ENCODE data around the gene CSTPP1. TPM values are rescaled to one million over a fixed set of nuclear protein-coding genes. Genes with fewer than 3 reads are reported as not detected.
"Not testable (repeated sequence)": the region's sequence is repeated elsewhere in the genome, so short reads cannot be mapped to it uniquely, and the experiment has no call there.

Gene CSTPP1
- total and polyA plus RNA-seq, 4 donors: 12.5 to 26.0 (median 20.9) TPM

GRCh38 chr11:47201015-47201414 is 264.5 kb downstream of the CSTPP1 start:
- no peak overlapping the region for H3K4me3 ChIP-seq (ENCODE audit: low read length in 2 of 2)
- intact Hi-C loops (cut with DNase I): no loop called here
- no peak for ATAC-seq (ENCODE audit: low FRiP score)
- DNase-seq: no peak
- H3K36me3 ChIP-seq (ENCODE audit: control insufficient read depth in 1 of 2, insufficient read depth in 2 of 2, low read length in 1 of 2): no peaks in the 10 kb centered on the region
- H3K4me1 ChIP-seq (ENCODE audit: control insufficient read depth in 1 of 2, insufficient read depth in 2 of 2, low read length in 2 of 2): no peaks in the 10 kb centered on the region
- H3K27me3 ChIP-seq (ENCODE audit: control insufficient read depth in 1 of 2, insufficient read depth in 2 of 2, low read length in 1 of 2): no peaks in the 10 kb centered on the region
- no peaks in the 10 kb centered on the region for H3K9me3 ChIP-seq (ENCODE audit: control insufficient read depth, low read length)
- no peak overlapping the region for H3K27ac ChIP-seq (ENCODE audit: low read depth in 1 of 2, low read length in 2 of 2)
- WGBS, 2 donors: 84 to 92% methylated on average over 4 of the region's 4 CpGs

GRCh38 chr11:47202576-47202975 is 266.0 kb downstream of the CSTPP1 start:
- no peak overlapping the region for H3K27ac ChIP-seq (ENCODE audit: low read depth in 1 of 2, low read length in 2 of 2)
- no peak overlapping the region for H3K4me3 ChIP-seq (ENCODE audit: low read length in 2 of 2)
- WGBS, 2 donors: 69 to 81% methylated on average over 5 of the region's 5 CpGs
- ATAC-seq (ENCODE audit: low FRiP score): no peak
- no peaks in the 10 kb centered on the region for H3K27me3 ChIP-seq (ENCODE audit: control insufficient read depth in 1 of 2, insufficient read depth in 2 of 2, low read length in 1 of 2)
- intact Hi-C loops (cut with DNase I): no loop called here
- no peaks in the 10 kb centered on the region for H3K9me3 ChIP-seq (ENCODE audit: control insufficient read depth, low read length)
- H3K4me1 ChIP-seq (ENCODE audit: control insufficient read depth in 1 of 2, insufficient read depth in 2 of 2, low read length in 2 of 2): no peaks in the 10 kb centered on the region
- no peaks in the 10 kb centered on the region for H3K36me3 ChIP-seq (ENCODE audit: control insufficient read depth in 1 of 2, insufficient read depth in 2 of 2, low read length in 1 of 2)
- no peak for DNase-seq

- intact Hi-C loops (cut with DNase I): no loop called here
- 48 to 50% methylated on average over 2 of the region's 2 CpGs for WGBS, 2 donors
- ATAC-seq (ENCODE audit: low FRiP score) (no peak), DNase-seq (no peak)
- H3K27ac ChIP-seq (ENCODE audit: low read depth in 1 of 2, low read length in 2 of 2): no peak overlapping the region
- H3K4me1 ChIP-seq (ENCODE audit: control insufficient read depth in 1 of 2, insufficient read depth in 2 of 2, low read length in 2 of 2): no peaks in the 10 kb centered on the region
- H3K27me3 ChIP-seq (ENCODE audit: control insufficient read depth in 1 of 2, insufficient read depth in 2 of 2, low read length in 1 of 2): no peaks in the 10 kb centered on the region
- no peaks in the 10 kb centered on the region for H3K9me3 ChIP-seq (ENCODE audit: control insufficient read depth, low read length)
- H3K36me3 ChIP-seq (ENCODE audit: control insufficient read depth in 1 of 2, insufficient read depth in 2 of 2, low read length in 1 of 2): no peaks in the 10 kb centered on the region
- no peak overlapping the region for H3K4me3 ChIP-seq (ENCODE audit: low read length in 2 of 2)
Measured at GRCh38 chr11:47204637-47204989, 268.1 kb downstream of the CSTPP1 start.

- H3K27me3 ChIP-seq (ENCODE audit: control insufficient read depth in 1 of 2, insufficient read depth in 2 of 2, low read length in 1 of 2); H3K27ac ChIP-seq (ENCODE audit: low read depth in 1 of 2, low read length in 2 of 2); ATAC-seq (ENCODE audit: low FRiP score); DNase-seq; H3K4me1 ChIP-seq (ENCODE audit: control insufficient read depth in 1 of 2, insufficient read depth in 2 of 2, low read length in 2 of 2); H3K4me3 ChIP-seq (ENCODE audit: low read length in 2 of 2); intact Hi-C loops (cut with DNase I); H3K9me3 ChIP-seq (ENCODE audit: control insufficient read depth, low read length); H3K36me3 ChIP-seq (ENCODE audit: control insufficient read depth in 1 of 2, insufficient read depth in 2 of 2, low read length in 1 of 2): not testable (repeated sequence)
- 91 to 94% methylated on average over 4 to 5 of the region's 5 CpGs for WGBS, 2 donors
Measured at GRCh38 chr11:47206577-47206976, 270.0 kb downstream of the CSTPP1 start.

GRCh38 chr11:47207459-47207858 is 270.9 kb downstream of the CSTPP1 start:
- DNase-seq: no peak
- no peak overlapping the region for H3K27ac ChIP-seq (ENCODE audit: low read depth in 1 of 2, low read length in 2 of 2)
- intact Hi-C loops (cut with DNase I): no loop called here
- H3K4me3 ChIP-seq (ENCODE audit: low read length in 2 of 2): no peak overlapping the region
- H3K27me3 ChIP-seq (ENCODE audit: control insufficient read depth in 1 of 2, insufficient read depth in 2 of 2, low read length in 1 of 2): no peaks in the 10 kb centered on the region
- no peaks in the 10 kb centered on the region for H3K4me1 ChIP-seq (ENCODE audit: control insufficient read depth in 1 of 2, insufficient read depth in 2 of 2, low read length in 2 of 2)
- 87 to 93% methylated on average over 6 of the region's 6 CpGs for WGBS, 2 donors
- H3K36me3 ChIP-seq (ENCODE audit: control insufficient read depth in 1 of 2, insufficient read depth in 2 of 2, low read length in 1 of 2): no peaks in the 10 kb centered on the region
- no peaks in the 10 kb centered on the region for H3K9me3 ChIP-seq (ENCODE audit: control insufficient read depth, low read length)
- ATAC-seq (ENCODE audit: low FRiP score): no peak

- H3K4me3 ChIP-seq (ENCODE audit: low read length in 2 of 2); ATAC-seq (ENCODE audit: low FRiP score); DNase-seq; H3K9me3 ChIP-seq (ENCODE audit: control insufficient read depth, low read length); H3K4me1 ChIP-seq (ENCODE audit: control insufficient read depth in 1 of 2, insufficient read depth in 2 of 2, low read length in 2 of 2); intact Hi-C loops (cut with DNase I); H3K27me3 ChIP-seq (ENCODE audit: control insufficient read depth in 1 of 2, insufficient read depth in 2 of 2, low read length in 1 of 2); H3K27ac ChIP-seq (ENCODE audit: low read depth in 1 of 2, low read length in 2 of 2); H3K36me3 ChIP-seq (ENCODE audit: control insufficient read depth in 1 of 2, insufficient read depth in 2 of 2, low read length in 1 of 2): not testable (repeated sequence)
- 94% methylated on average over 13 of the region's 13 CpGs for WGBS, 2 donors
Measured at GRCh38 chr11:47208008-47208552, 271.5 kb downstream of the CSTPP1 start.

- H3K4me1 ChIP-seq (ENCODE audit: control insufficient read depth in 1 of 2, insufficient read depth in 2 of 2, low read length in 2 of 2): no peaks in the 10 kb centered on the region
- DNase-seq (no peak), ATAC-seq (ENCODE audit: low FRiP score) (no peak)
- H3K36me3 ChIP-seq (ENCODE audit: control insufficient read depth in 1 of 2, insufficient read depth in 2 of 2, low read length in 1 of 2): no peaks in the 10 kb centered on the region
- no peaks in the 10 kb centered on the region for H3K27me3 ChIP-seq (ENCODE audit: control insufficient read depth in 1 of 2, insufficient read depth in 2 of 2, low read length in 1 of 2)
- no peaks in the 10 kb centered on the region for H3K9me3 ChIP-seq (ENCODE audit: control insufficient read depth, low read length)
- H3K27ac ChIP-seq (ENCODE audit: low read depth in 1 of 2, low read length in 2 of 2): no peak overlapping the region
- WGBS, 2 donors: 90 to 94% methylated on average over 5 of the region's 5 CpGs
- intact Hi-C loops (cut with DNase I): no loop called here
- no peak overlapping the region for H3K4me3 ChIP-seq (ENCODE audit: low read length in 2 of 2)
Measured at GRCh38 chr11:47208628-47209027, 272.1 kb downstream of the CSTPP1 start.

Small RNAs within 50 kb of the gene (microRNA-seq; reads per million reads assigned to microRNA genes)
- gene MIR6745: 0 to 0.60 reads per million in 2 donors

Other genes with a start within 250 kb of the CSTPP1 start
- gene ARHGAP1, start 236.1 kb upstream of the CSTPP1 start, total RNA-seq: 100 to 1,000 TPM; 173 to 185 TPM
- 10 to 100 TPM; 27.8 to 74.1 TPM for gene ARHGAP1, start 236.1 kb upstream of the CSTPP1 start, polyA plus RNA-seq
- gene ZNF408, start 235.7 kb upstream of the CSTPP1 start, total RNA-seq: 1 to 10 TPM; 9.8 to 9.9 TPM
- 10 to 100 TPM in 1 of 2 donors, 1 to 10 TPM in 1; 3.0 to 13.3 TPM for gene ZNF408, start 235.7 kb upstream of the CSTPP1 start, polyA plus RNA-seq
- under 1 TPM in 1 of 2 donors, not detected in 1; 0.19 TPM for gene F2, start 217.5 kb upstream of the CSTPP1 start, total RNA-seq
- gene F2, start 217.5 kb upstream of the CSTPP1 start, polyA plus RNA-seq: under 1 TPM in 1 of 2 donors, not detected in 1; 0.72 TPM
- 10 to 100 TPM; 59.6 to 64.5 TPM for gene CKAP5, start 90.5 kb upstream of the CSTPP1 start, total RNA-seq
- 10 to 100 TPM; 12.0 to 18.4 TPM for gene CKAP5, start 90.5 kb upstream of the CSTPP1 start, polyA plus RNA-seq
- 1 to 10 TPM; 4.0 to 8.6 TPM for gene LRP4, start 18.2 kb upstream of the CSTPP1 start, total RNA-seq
- gene LRP4, start 18.2 kb upstream of the CSTPP1 start, polyA plus RNA-seq: 1 to 10 TPM in 1 of 2 donors, under 1 TPM in 1; 0.90 to 2.1 TPM
- 10 to 100 TPM; 65.8 to 68.2 TPM for gene ARFGAP2, start 240.1 kb downstream of the CSTPP1 start, total RNA-seq
- 10 to 100 TPM; 38.4 to 94.1 TPM for gene ARFGAP2, start 240.1 kb downstream of the CSTPP1 start, polyA plus RNA-seq
- gene PACSIN3, start 249.7 kb downstream of the CSTPP1 start, total RNA-seq: 10 to 100 TPM; 24.6 to 36.2 TPM
- 10 to 100 TPM; 22.0 to 37.1 TPM for gene PACSIN3, start 249.7 kb downstream of the CSTPP1 start, polyA plus RNA-seq

Measured in aorta (tissue), 5 donors.